LNCAP (cell line): Measurements from ENCODE around the gene TMEM245.

Experiments
- TF ChIP-seq, protein P1 (sequence below): fragments of 450-650 bp; IDR thresholded peaks from 2 replicates; pipeline ENCODE4 v1.5.1; 2017; ENCODE audit warnings: mild to moderate bottlenecking

The TMEM245 gene

DNA sequence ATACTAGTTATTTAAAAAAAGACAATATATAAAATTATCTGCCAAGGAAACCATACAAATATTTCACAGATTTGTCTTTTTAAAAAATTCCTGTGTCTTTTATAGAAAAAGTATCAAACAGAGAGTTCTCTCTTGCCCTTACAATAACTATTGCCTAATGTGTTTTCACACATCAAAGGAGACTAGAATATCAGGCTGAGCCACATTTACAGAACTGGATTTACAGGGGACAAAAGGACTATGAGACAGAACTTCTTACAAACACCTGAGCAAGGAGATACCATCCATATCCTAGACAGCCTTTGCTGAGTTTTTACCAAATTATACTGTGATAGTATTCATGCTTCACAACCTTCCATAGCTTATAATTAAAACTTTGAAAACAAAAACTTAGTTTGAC, 34.2 kb downstream of the TMEM245 start:
- TF ChIP-seq, protein P1, sequence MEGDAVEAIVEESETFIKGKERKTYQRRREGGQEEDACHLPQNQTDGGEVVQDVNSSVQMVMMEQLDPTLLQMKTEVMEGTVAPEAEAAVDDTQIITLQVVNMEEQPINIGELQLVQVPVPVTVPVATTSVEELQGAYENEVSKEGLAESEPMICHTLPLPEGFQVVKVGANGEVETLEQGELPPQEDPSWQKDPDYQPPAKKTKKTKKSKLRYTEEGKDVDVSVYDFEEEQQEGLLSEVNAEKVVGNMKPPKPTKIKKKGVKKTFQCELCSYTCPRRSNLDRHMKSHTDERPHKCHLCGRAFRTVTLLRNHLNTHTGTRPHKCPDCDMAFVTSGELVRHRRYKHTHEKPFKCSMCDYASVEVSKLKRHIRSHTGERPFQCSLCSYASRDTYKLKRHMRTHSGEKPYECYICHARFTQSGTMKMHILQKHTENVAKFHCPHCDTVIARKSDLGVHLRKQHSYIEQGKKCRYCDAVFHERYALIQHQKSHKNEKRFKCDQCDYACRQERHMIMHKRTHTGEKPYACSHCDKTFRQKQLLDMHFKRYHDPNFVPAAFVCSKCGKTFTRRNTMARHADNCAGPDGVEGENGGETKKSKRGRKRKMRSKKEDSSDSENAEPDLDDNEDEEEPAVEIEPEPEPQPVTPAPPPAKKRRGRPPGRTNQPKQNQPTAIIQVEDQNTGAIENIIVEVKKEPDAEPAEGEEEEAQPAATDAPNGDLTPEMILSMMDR: no peak

DNA sequence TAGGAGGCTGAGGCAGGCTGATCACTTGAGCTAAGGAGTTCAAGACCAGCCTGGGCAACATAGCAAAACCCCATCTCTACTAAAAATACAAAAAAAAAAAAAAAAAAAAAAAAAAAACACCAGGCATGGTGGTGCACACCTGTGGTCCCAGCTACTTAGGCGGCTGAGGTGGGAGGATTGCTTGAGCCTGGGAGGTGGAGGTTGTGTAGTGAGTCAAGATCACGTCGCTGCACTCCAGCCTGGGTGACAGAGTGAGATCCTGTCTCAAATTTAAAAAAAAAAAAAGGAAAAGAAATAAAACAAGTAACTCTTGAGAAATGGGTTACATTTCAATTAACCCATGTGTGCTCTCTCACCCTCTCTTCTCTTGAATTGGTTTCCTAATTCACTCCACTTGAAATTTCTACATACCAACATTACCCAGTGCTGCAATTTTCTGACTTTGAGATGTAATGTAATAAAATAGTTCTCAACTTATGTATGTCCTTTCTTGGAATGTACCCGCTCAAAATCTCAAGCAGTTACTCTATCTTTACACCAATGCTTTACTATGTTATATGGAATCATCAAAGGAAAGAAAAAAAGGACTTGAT, 35.8 kb downstream of the TMEM245 start:
- TF ChIP-seq, protein P1: no peak

DNA sequence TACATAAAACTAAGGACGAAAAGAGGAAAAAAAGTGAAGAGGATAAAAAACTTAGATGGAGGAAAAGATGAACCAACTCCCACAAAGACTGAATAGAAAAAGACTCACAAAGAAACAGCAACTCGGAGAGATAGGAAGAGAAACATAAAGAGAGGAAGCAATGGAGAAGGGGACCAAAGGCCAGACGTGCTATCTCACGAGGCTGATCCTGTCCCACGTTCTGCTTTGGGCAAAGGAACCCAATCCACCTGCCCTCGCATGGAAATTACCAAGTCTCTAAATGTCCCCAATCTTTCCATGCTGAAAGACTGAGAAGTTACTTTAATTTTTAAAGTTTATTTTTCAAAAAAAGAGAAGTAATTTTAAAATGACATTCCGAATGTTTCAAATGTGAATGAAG, 36.6 kb downstream of the TMEM245 start:
- TF ChIP-seq, protein P1: no peak

DNA sequence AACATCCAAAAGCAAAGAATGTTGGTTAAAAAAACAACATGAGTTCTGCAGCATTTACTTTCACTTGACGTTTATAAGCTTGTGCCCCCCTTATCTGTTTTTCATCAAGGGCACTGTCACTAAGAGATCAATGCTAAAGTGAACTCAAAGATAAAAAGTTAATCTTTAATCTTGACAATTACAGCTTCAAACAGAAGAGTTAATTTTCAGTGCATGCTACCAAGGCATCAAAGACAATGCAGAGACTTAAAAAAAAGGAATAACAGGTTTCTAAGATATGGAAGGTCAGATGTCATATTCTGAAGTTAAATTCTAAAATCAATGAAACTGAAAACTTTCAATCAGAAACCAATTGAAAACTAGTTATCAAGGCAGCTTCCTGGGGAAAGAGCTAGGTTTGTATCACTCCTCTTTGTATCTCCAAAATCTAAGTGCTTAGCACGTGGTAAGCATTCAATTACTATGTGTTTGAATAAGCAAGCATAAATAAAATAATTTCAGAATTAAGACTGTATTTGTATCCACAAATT, 37.6 kb downstream of the TMEM245 start:
- TF ChIP-seq, protein P1: no peak

DNA sequence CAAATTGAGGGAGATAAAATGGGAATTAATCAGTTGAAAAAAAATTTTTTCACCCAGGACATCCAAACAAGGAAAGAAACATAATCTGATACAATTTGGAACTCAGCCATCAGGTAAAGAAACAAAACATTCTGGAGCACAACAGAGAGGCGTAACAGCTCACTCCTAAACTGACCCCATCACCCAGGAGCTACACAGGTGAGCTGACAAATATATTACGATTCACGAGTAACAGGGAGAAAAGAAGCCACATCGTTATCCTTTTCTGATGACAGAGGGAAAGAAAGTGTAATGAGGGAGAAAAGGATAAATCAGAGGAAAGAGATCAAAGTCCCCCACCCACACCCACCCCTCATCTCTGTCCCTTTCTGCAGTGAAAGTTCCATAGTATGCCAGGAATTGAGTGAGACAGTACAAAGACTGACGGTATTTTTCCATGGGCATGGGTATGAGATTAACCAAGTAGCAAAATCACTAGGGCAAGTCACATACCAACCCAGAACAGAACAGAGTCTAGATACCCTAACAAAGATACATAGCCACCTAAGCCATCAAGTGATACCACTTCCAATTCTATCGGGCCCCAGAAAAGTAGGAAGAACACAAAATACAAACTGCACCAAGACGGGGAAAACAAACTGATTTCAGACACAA, 45.4 kb downstream of the TMEM245 start:
- TF ChIP-seq, protein P1: no peak

DNA sequence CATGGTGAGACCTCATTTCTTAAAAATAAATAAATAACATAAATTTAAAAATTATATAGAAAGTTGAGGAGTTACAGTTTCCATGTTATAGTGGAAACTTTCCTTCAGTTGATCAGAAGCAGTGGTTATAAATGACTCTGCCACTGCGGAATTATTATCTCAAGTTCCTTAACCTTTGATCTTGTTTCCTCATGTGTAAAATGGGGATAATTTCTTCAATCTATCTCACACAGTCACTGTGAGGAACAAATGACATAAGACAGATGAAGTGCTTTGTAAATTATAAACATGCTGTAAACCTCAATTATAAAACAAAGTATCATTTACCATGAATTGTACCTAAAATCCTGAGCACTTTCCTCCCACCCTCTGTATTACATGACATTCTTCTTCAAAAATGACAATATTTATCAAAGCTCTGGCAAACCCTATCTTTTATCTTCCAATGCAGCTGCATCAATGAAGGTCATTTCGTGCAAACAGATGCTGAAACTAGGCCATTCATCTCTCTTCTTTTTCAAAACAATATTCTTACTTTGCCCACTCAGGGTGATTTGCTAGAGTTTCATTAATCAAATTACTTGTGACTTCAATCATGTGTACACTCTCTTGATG, 46.8 kb downstream of the TMEM245 start:
- TF ChIP-seq, protein P1: no peak

DNA sequence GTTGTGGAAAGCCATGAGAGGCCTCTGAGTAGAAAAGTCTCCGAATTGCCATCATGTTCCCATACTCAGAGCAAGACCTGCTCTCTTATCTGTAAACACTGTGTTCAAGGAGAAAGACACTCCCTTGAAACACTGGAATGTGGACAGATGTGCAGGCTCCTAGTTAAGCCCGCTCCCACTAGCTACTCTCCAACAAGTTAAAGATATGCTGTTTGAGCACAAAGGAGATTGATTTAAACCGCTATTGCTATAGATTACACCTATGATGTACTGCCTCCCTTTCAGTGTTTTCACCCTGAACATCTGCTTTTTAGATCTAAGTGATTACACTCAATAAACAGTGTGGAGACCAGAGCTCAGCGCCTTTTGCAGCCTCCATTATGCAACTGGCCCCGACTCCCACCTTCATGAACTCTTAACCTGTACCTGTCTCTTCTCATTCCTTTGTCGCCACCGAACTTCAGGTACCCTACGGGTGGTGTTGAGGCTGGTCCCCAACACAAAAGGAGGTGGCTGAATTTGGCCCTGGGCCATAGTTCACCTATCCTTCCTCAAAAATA, 47.5 kb downstream of the TMEM245 start:
- TF ChIP-seq, protein P1: no peak
